Astrocyte (in vitro differentiated cells and primary cell): Measurements from ENCODE around the gene SRC.

ENCODE experiments used
- CTCF ChIP-seq: IDR thresholded peaks from 2 replicates; pipeline ENCODE4 v1.5.1; 2011; ENCODE audit warnings: low read depth, mild to moderate bottlenecking, inconsistent platforms, low read length, moderate library complexity; ENCODE audit not compliant: insufficient read depth
- EZH2 ChIP-seq: IDR thresholded peaks from 2 replicates; pipeline ENCODE4 v1.6.1; 2012; ENCODE audit warnings: mild to moderate bottlenecking, low read length, inconsistent platforms; ENCODE audit not compliant: insufficient read depth

GRCh38 chr20:37415118-37416085 lies 69.5 kb downstream of the SRC start:
- TF ChIP-seq CTCF (no peak), EZH2 (no peak)
